ENCODE measurements around the gene PDZD4. TPM values are rescaled to one million over a fixed set of nuclear protein-coding genes. Genes with fewer than 3 reads are reported as not detected.

Gene PDZD4
- total RNA-seq, 6 donors from 2014 or later: 1.6 to 8.9 (median 6.3) TPM

DNA sequence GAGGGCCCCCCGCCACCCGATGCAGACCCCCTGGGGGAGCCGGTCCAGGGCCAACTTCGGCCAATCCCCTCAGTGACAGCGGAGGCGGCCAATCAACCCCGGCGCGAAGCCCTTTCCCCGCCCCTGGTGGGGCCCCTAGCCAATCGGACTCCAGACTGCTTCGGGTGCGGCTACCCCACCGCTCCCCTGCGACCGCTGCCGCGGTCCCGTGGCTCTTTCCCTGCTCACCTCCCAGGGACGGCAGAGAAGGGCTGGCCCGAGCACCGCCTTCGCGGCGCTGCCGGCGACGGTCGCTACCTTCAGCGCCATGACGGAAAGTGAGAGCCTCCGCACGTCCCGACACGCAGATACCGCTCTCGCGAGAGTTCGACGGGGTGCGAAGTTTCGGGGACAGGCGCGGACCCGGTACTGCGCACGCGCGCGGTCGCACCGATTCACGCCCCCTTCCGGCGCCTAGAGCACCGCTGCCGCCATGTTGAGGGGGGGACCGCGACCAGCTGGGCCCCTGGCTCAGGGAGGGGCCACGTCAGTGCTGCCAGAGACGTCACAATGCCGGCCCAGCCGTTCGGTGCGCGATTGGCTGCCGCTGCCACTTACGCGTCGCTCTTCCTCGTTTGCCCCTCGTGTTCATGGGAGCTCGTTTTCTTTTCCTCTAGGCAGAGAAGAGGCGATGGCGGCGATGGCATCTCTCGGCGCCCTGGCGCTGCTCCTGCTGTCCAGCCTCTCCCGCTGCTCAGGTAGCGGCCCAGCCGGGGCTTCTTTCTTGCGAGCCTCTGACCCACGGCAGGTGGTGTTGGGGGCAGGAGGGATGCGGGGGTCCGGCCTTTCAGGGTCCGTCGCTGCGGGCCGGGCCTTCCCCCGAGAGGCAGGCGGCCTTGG lies 36.1 kb downstream of the PDZD4 start, which contains the start of the genes IDH3G and SSR4:
Gene IDH3G, minus strand, starts transcription at position 358 of the 879 bp plus-strand sequence. Its CDS starts 49 bp downstream, at position 309.
Gene SSR4, plus strand, starts transcription at position 651 of the 879 bp plus-strand sequence. Its CDS starts 20 bp downstream, at position 671.
- Histone ChIP-seq H3K27ac (peak within 1 kb of the TSS; percentile 91 to 97 (median 92)), H3K4me3 (peak within 1 kb of the TSS; percentile 68 to 83 (median 72)), H3K36me3 (peaks cover 0 to 38% (median 14%) of the 10 kb centered on the region in 4 donors), H3K4me1 (peaks cover 9 to 31% (median 19%) of the 10 kb centered on the region in 4 donors), H3K9me3 (peaks cover 0 to 36% (median 0%) of the 10 kb centered on the region in 4 donors), H3K27me3 (no peaks in the 10 kb centered on the region)
- ATAC-seq (ENCODE audit: low FRiP score in 2 of 2) (peak; percentile 94 to 98), DNase-seq (peak; percentile 92 to 97)
- TF ChIP-seq POLR2AphosphoS5 (IDR thresholded peaks at IDR 0.05) (peak; percentile 65 to 68), POLR2A (IDR thresholded peaks at IDR 0.05) (peak in 3 of 4 donors; percentile 1 to 78 (median 57)), EP300 (IDR thresholded peaks at IDR 0.05) (no peak)
- TF ChIP-seq, protein P1, sequence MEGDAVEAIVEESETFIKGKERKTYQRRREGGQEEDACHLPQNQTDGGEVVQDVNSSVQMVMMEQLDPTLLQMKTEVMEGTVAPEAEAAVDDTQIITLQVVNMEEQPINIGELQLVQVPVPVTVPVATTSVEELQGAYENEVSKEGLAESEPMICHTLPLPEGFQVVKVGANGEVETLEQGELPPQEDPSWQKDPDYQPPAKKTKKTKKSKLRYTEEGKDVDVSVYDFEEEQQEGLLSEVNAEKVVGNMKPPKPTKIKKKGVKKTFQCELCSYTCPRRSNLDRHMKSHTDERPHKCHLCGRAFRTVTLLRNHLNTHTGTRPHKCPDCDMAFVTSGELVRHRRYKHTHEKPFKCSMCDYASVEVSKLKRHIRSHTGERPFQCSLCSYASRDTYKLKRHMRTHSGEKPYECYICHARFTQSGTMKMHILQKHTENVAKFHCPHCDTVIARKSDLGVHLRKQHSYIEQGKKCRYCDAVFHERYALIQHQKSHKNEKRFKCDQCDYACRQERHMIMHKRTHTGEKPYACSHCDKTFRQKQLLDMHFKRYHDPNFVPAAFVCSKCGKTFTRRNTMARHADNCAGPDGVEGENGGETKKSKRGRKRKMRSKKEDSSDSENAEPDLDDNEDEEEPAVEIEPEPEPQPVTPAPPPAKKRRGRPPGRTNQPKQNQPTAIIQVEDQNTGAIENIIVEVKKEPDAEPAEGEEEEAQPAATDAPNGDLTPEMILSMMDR (IDR thresholded peaks at IDR 0.05): peak in 2 of 6 experiments; percentile 22 to 27
- WGBS, 2 donors: 49% methylated on average over 75 of the region's 92 CpGs; no CpG with 5 or more reads in 1 of the 2 donors

DNA sequence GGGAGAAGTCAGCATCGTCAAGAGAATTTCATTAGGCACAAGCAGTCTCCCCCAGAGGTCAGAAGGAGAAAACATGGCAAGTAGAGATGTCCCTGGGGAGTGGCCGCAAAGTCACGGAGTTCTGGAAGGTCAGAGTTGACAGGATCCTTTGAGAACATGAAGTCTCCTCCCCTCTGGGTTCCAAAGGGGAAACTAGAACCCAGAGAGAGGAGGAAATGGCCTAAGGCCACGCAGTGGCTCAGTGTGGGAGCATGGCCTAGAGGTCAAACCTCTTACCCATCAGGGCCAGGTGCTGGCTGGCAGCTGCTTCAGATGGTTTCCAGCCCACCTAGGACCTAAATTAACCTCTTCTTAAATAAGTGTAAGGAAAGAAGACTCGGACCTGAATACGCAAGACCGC lies 37.1 kb downstream of the PDZD4 start:
- ATAC-seq (ENCODE audit: low FRiP score in 2 of 2) (peak in 1 of 2 donors; percentile 28), DNase-seq (no peak)
- peaks cover 0 to 38% (median 9%) of the 10 kb centered on the region in 4 donors for H3K36me3 ChIP-seq
- TF ChIP-seq, protein P1 (IDR thresholded peaks at IDR 0.05): no peak
- no peak for TF ChIP-seq EP300 (IDR thresholded peaks at IDR 0.05)
- no peak for TF ChIP-seq POLR2A (IDR thresholded peaks at IDR 0.05)
- TF ChIP-seq POLR2AphosphoS5 (IDR thresholded peaks at IDR 0.05): no peak
- WGBS, 2 donors: 37 to 40% methylated on average over 2 to 7 of the region's 7 CpGs
- H3K4me3 ChIP-seq: peak overlapping the region; percentile 40 to 83 (median 70)
- H3K27ac ChIP-seq: peak overlapping the region; percentile 91 to 97 (median 92)
- peaks cover 0 to 31% (median 0%) of the 10 kb centered on the region in 4 donors for H3K9me3 ChIP-seq
- H3K4me1 ChIP-seq: peaks cover 9 to 31% (median 19%) of the 10 kb centered on the region in 4 donors
- H3K27me3 ChIP-seq: no peaks in the 10 kb centered on the region

DNA sequence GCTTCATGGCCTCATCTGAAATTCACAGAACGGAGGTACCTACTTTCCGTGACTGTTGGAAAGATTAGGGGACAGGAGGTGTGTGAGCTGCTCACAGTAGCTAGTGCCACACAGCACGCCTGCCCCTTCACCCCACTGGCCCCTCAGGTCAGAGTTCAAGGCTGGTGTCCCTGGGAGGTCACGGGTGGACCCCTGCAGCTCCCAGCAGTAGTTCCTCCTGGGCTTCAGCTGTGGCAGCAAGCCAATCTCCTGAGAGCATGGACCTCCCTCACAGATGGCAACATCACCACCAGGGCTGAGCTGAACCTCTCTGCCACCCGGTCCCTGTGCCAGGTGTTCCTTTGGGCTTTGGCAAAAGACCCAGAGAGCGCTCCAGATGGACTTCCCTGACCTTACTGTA lies 38.0 kb downstream of the PDZD4 start:
- no peaks in the 10 kb centered on the region for H3K27me3 ChIP-seq
- no peak overlapping the region for H3K4me3 ChIP-seq
- ATAC-seq (ENCODE audit: low FRiP score in 2 of 2) (no peak), DNase-seq (peak in 1 of 2 donors; percentile 10)
- H3K27ac ChIP-seq: peak overlapping the region in 1 of 4 donors; percentile 92
- TF ChIP-seq POLR2A (IDR thresholded peaks at IDR 0.05): no peak
- no peak for TF ChIP-seq POLR2AphosphoS5 (IDR thresholded peaks at IDR 0.05)
- peaks cover 0 to 24% (median 0%) of the 10 kb centered on the region in 4 donors for H3K9me3 ChIP-seq
- WGBS, 2 donors: 87% methylated on average over 6 of the region's 6 CpGs; no CpG with 5 or more reads in 1 of the 2 donors
- H3K36me3 ChIP-seq: peaks cover 0 to 38% (median 8%) of the 10 kb centered on the region in 4 donors
- H3K4me1 ChIP-seq: peaks cover 9 to 31% (median 19%) of the 10 kb centered on the region in 4 donors

DNA sequence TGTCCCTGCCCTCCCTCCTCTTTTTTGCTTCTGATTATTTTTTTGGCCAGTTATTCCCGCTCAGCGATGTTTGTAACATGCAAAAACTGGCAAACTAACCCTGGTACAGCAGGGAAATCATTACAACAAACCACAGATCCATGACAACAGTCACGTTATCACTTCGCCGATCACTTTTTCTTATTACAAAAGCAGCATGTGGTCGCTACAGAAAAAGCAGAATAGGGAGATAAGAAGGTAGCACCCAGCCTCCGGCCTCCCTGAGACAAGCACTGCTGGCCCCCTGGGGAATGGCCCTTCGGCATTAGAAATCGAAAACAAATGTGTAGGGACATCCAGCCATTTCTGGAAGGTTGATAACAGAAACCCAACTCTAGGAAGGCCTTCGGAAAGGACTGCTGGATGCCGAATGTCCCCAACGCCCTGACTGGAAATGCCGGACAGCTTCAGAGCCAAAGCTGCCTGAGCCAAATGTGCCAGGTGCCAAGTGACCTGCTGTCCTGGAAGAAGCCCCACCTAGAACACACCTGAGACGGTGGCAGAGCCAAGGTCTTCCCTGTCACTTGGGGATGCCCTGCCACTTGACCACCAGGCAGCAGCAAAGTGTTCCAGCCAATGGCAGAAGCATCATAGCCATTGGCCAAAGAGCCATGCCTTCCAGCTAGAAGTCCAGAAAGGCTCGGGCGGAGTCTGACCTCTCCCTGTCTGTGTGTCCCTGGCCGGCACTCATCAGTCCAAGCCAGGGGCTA lies 39.1 kb downstream of the PDZD4 start:
- ATAC-seq (ENCODE audit: low FRiP score in 2 of 2): no peak
- no peaks in the 10 kb centered on the region for H3K27me3 ChIP-seq
- peaks cover 9 to 29% (median 19%) of the 10 kb centered on the region in 4 donors for H3K4me1 ChIP-seq
- 85 to 87% methylated on average over 13 to 17 of the region's 17 CpGs for WGBS, 2 donors
- H3K4me3 ChIP-seq: no peak overlapping the region
- TF ChIP-seq POLR2AphosphoS5 (IDR thresholded peaks at IDR 0.05) (no peak), POLR2A (IDR thresholded peaks at IDR 0.05) (no peak), EP300 (IDR thresholded peaks at IDR 0.05) (no peak)
- TF ChIP-seq, protein P1 (IDR thresholded peaks at IDR 0.05): no peak
- H3K36me3 ChIP-seq: peaks cover 0 to 40% (median 9%) of the 10 kb centered on the region in 4 donors
- no peak overlapping the region for H3K27ac ChIP-seq
- DNase-seq: peak in 1 of 2 donors; percentile 0
- H3K9me3 ChIP-seq: peaks cover 0 to 17% (median 0%) of the 10 kb centered on the region in 4 donors
